ENCODE measurements around the gene DHFR2. TPM values are rescaled to one million over a fixed set of nuclear protein-coding genes. Genes with fewer than 3 reads are reported as not detected.

The DHFR2 gene
- total and polyA plus RNA-seq, 9 of the 15 experiments (the other 6 are each of a cell fraction or from before 2014, with no cell fraction given), result 0.64 to 1.7 (median 1.4) TPM

- TF ChIP-seq ZNF609 (CRISPR knock-in tag; IDR thresholded peaks at IDR 0.05; ENCODE audit: borderline replicate concordance) (no peak), TAF9B (IDR thresholded peaks at IDR 0.05; ENCODE audit: partially characterized antibody) (no peak), ZNF695 (CRISPR knock-in tag; IDR thresholded peaks at IDR 0.05) (no peak), GTF3C2 (IDR thresholded peaks at IDR 0.05; ENCODE audit: borderline replicate concordance, extremely low read depth, insufficient read length) (no peak), ADNP (tag; IDR thresholded peaks at IDR 0.05) (no peak), SMARCB1 (IDR thresholded peaks at IDR 0.05; ENCODE audit: insufficient read length, low read depth) (no peak)
These were observed 20.5 kb upstream of the DHFR2 start (continued) for GRCh38 chr3:94083261-94083660.

All from K562 (cell line).